Measurements from ENCODE around the gene EIF1.

DNA sequence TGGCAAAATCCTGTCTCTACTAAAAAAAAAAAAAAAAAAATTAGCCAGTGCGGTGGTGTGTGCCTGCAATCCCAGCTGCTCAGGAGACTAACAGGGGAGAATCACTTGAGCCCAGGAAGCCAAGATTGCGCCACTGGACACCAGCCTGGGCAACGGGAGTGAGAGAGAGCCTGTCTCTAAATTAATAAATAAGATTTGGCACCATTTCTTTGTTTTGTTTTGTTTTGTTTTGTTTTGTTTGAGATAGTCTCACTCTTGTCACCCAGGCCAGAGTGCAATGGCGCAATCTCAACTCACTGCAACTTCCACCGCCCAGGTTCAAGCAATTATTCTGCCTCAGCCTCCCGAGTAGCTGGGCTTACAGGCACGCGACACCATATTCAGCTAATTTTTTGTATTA lies 14.0 kb downstream of the EIF1 start:
- TF ChIP-seq, protein P1, sequence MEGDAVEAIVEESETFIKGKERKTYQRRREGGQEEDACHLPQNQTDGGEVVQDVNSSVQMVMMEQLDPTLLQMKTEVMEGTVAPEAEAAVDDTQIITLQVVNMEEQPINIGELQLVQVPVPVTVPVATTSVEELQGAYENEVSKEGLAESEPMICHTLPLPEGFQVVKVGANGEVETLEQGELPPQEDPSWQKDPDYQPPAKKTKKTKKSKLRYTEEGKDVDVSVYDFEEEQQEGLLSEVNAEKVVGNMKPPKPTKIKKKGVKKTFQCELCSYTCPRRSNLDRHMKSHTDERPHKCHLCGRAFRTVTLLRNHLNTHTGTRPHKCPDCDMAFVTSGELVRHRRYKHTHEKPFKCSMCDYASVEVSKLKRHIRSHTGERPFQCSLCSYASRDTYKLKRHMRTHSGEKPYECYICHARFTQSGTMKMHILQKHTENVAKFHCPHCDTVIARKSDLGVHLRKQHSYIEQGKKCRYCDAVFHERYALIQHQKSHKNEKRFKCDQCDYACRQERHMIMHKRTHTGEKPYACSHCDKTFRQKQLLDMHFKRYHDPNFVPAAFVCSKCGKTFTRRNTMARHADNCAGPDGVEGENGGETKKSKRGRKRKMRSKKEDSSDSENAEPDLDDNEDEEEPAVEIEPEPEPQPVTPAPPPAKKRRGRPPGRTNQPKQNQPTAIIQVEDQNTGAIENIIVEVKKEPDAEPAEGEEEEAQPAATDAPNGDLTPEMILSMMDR (optimal IDR thresholded peaks at IDR 0.05 in 1 of 3, IDR thresholded peaks at IDR 0.05 in 1 of 3, conservative IDR thresholded peaks at IDR 0.05 in 1 of 3; ENCODE audit: extremely low read depth in 1 of 3, insufficient read depth in 2 of 3, low read length in 3 of 3) = no peak
- TF ChIP-seq EZH2 (IDR thresholded peaks at IDR 0.05; ENCODE audit: low read length) = no peak
